K562 (cell line): ENCODE data around the gene GAS2L2. TPM values are rescaled to one million over a fixed set of nuclear protein-coding genes. Genes with fewer than 3 reads are reported as not detected.

ENCODE experiments used
- ATAC-seq: fragments of 200-7000 bp; cut with Tn5 transposase; 3 replicates; pipeline ENCODE4 v1.9.1; 2020; ENCODE audit warnings: moderate library complexity
- BruUV-seq: library from RNA; stranded (reverse); fragments of 400-500 nt; replicated peaks from 2 replicates; lab custom pipeline; 2021; lab: Mats Ljungman, UMichigan
- CTCF ChIA-PET: fragments of 300-600 bp; formaldehyde crosslinking; extraction: SDS; loops from one replicate; lab custom pipeline; 2021; ENCODE audit warnings: low intra/inter-chr PET ratio; lab: Yijun Ruan, JAX
- POLR2A ChIA-PET: fragments of 300-600, 350-650 bp; sonication (Branson Sonifier 250); formaldehyde crosslinking; extraction: SDS; loops from one replicate; lab custom pipeline; 2021; ENCODE audit warnings: antibody characterized with exemption, inconsistent platforms; lab: Yijun Ruan, JAX
- DNase-seq, 4 experiments: peaks; one replicate each; pipeline versions ENCODE4 v3.0.0 to v3.0.0-alpha.2; 2011 to 2018; ENCODE audit warnings: low spot score in 3 of 4, mixed read lengths in 3 of 4; ENCODE audit errors: extremely low read depth in 1 of 4
- FAIRE-seq: peaks from 2 replicates; lab custom pipeline; 2011; peaks lifted over from hg19 to GRCh38; lab: Jason Lieb, UNC
- H2AFZ ChIP-seq: 2 replicates; pipeline ENCODE4 v1.6.0; 2011; ENCODE audit warnings: low read depth, low read length, control low read depth, inconsistent platforms
- H3K27ac ChIP-seq: fragments of 200-600 bp; 3 replicates; pipeline ENCODE4 v1.8.0; 2011; ENCODE audit warnings: low read depth, mild to moderate bottlenecking, control low read depth, inconsistent platforms, low read length, moderate library complexity, mixed read lengths; ENCODE audit errors: extremely low read depth
- H3K27me3 ChIP-seq, 2 experiments: fragments of 300-600 bp in 1 of 2; 2 replicates in 1 of 2; 3 replicates in 1 of 2; pipeline versions ENCODE4 v1.6.0 to v1.8.0; 2011; ENCODE audit warnings: inconsistent platforms in 2 of 2, low read length in 2 of 2, mild to moderate bottlenecking in 1 of 2, mixed read lengths in 1 of 2, moderate library complexity in 1 of 2; ENCODE audit not compliant: control insufficient read depth in 2 of 2, insufficient read depth in 2 of 2
- H3K36me3 ChIP-seq: fragments of 300-600 bp; 3 replicates; pipeline ENCODE4 v1.8.0; 2011; ENCODE audit warnings: mild to moderate bottlenecking, low read length, inconsistent platforms; ENCODE audit not compliant: control insufficient read depth, insufficient read depth
- H3K4me1 ChIP-seq, 2 experiments: fragments of 200-600 bp in 1 of 2; replicated peaks in 1 of 2; 2 replicates in 1 of 2; 3 replicates in 1 of 2; pipeline versions ENCODE4 v1.5.1 to v1.8.0; 2011; ENCODE audit warnings: inconsistent platforms in 2 of 2, low read length in 2 of 2, mild to moderate bottlenecking in 1 of 2, mixed read lengths in 1 of 2, moderate library complexity in 1 of 2; ENCODE audit not compliant: control insufficient read depth in 2 of 2, insufficient read depth in 2 of 2
- H3K4me2 ChIP-seq: 2 replicates; pipeline ENCODE4 v1.6.1; 2011; ENCODE audit warnings: low read length, control low read depth, inconsistent platforms, mixed read lengths; ENCODE audit not compliant: insufficient read depth
- H3K4me3 ChIP-seq: fragments of 200-600 bp; sonication (generic), shearing (Covaris generic); 2 replicates; pipeline ENCODE4 v1.5.1; 2016; ENCODE audit warnings: control low read depth, inconsistent platforms
- H3K79me2 ChIP-seq: fragments of 200-600 bp; 3 replicates; pipeline ENCODE4 v1.8.0; 2011; ENCODE audit warnings: low read length, inconsistent platforms; ENCODE audit not compliant: control insufficient read depth, insufficient read depth
- H3K9ac ChIP-seq, 2 experiments: 2 replicates each; pipeline versions ENCODE4 v1.6.0 to v1.6.1; 2011; ENCODE audit warnings: low read depth in 2 of 2, low read length in 2 of 2, control low read depth in 1 of 2, inconsistent platforms in 1 of 2, mild to moderate bottlenecking in 1 of 2, mixed read lengths in 1 of 2; ENCODE audit not compliant: insufficient read depth in 1 of 2
- H3K9me1 ChIP-seq: one replicate; pipeline ENCODE4 v1.6.0; 2011; ENCODE audit warnings: inconsistent platforms, mild to moderate bottlenecking, low read length, moderate library complexity; ENCODE audit not compliant: control insufficient read depth, insufficient read depth
- H3K9me3 ChIP-seq: replicated peaks from 2 replicates; pipeline ENCODE4 v1.5.1; 2011; ENCODE audit warnings: low read depth, low read length, inconsistent platforms; ENCODE audit not compliant: control insufficient read depth, insufficient read depth
- H4K20me1 ChIP-seq: replicated peaks from 2 replicates; pipeline ENCODE4 v1.6.1; 2011; ENCODE audit warnings: low read length, inconsistent platforms, mixed read lengths; ENCODE audit not compliant: control insufficient read depth, insufficient read depth
- CHD2 ChIP-seq: IDR thresholded peaks from 2 replicates; pipeline ENCODE4 v1.6.1; 2011; ENCODE audit warnings: low read depth, low read length
- CREB1 ChIP-seq, 2 experiments: sonication (generic) in 1 of 2; formaldehyde crosslinking in 1 of 2; IDR thresholded peaks; 2 replicates each; pipeline versions ENCODE4 v1.6.1 to v1.8.0; 2012 to 2022; ENCODE audit warnings: inconsistent platforms in 1 of 2, mild to moderate bottlenecking in 1 of 2, missing genetic modification reagents in 1 of 2, moderate library complexity in 1 of 2
- CSDE1 ChIP-seq, 2 experiments: fragments of 450-650 bp; IDR thresholded peaks; 2 replicates each; pipeline ENCODE4 v1.6.1; 2016; ENCODE audit warnings: mild to moderate bottlenecking in 1 of 2
- CTCF ChIP-seq, 3 experiments: IDR thresholded peaks in 2 of 3; conservative IDR thresholded peaks in 1 of 3; 2 replicates each; pipeline ENCODE4 v1.5.1; 2011 to 2012; ENCODE audit warnings: low read length in 3 of 3, mild to moderate bottlenecking in 3 of 3, control low read depth in 2 of 3, improper control_type of control experiment in 1 of 3, inconsistent platforms in 1 of 3, low read depth in 1 of 3, mixed read lengths in 1 of 3, moderate library complexity in 1 of 3; ENCODE audit not compliant: insufficient read depth in 2 of 3
- CXXC5 ChIP-seq: fragments of 250-450 bp; sonication (Bioruptor Pico); IDR thresholded peaks from 2 replicates; pipeline ENCODE4 v1.8.0; 2022; ENCODE audit warnings: inconsistent platforms, mild to moderate bottlenecking, moderate library complexity
- HMGN3 ChIP-seq: IDR thresholded peaks from 2 replicates; pipeline ENCODE4 v1.6.1; 2011; ENCODE audit warnings: borderline replicate concordance, low read depth, mild to moderate bottlenecking, mixed read lengths, low read length; ENCODE audit not compliant: insufficient read length; ENCODE audit errors: extremely low read depth
- MED1 ChIP-seq: sonication (generic); formaldehyde crosslinking; IDR thresholded peaks from 2 replicates; pipeline ENCODE4 v1.8.1; 2023; ENCODE audit warnings: missing genetic modification reagents, borderline replicate concordance
- NCOA1 ChIP-seq: fragments of 450-650 bp; IDR thresholded peaks from 2 replicates; pipeline ENCODE4 v1.6.1; 2016; ENCODE audit warnings: low read depth
- NFYB ChIP-seq: IDR thresholded peaks from 2 replicates; pipeline ENCODE4 v1.6.1; 2011; ENCODE audit warnings: mild to moderate bottlenecking, moderate library complexity; ENCODE audit not compliant: insufficient read length; ENCODE audit errors: extremely low read depth
- NR1H2 ChIP-seq: sonication (generic); formaldehyde crosslinking; IDR thresholded peaks from 2 replicates; pipeline ENCODE4 v1.4.0; 2020; ENCODE audit warnings: mild to moderate bottlenecking, missing genetic modification reagents
- NRF1 ChIP-seq, 2 experiments: fragments of 450-650 bp; IDR thresholded peaks in 1 of 2; conservative IDR thresholded peaks in 1 of 2; 2 replicates each; pipeline ENCODE4 v1.6.1; 2014; ENCODE audit warnings: mild to moderate bottlenecking in 2 of 2
- RFX1 ChIP-seq: fragments of 450-650 bp; IDR thresholded peaks from 2 replicates; pipeline ENCODE4 v1.6.1; 2016; ENCODE audit warnings: mild to moderate bottlenecking, moderate library complexity
- STAT5B ChIP-seq: fragments of 250-450 bp; sonication (Bioruptor Pico); IDR thresholded peaks from 2 replicates; pipeline ENCODE4 v1.8.0; 2021; ENCODE audit warnings: mild to moderate bottlenecking, inconsistent platforms
- ZBTB1 ChIP-seq: sonication (generic); formaldehyde crosslinking; IDR thresholded peaks from 2 replicates; pipeline ENCODE4 v1.8.1; 2023; ENCODE audit warnings: missing genetic modification reagents, low read depth, mild to moderate bottlenecking, borderline replicate concordance
- ZBTB34 ChIP-seq: fragments of 250-450 bp; sonication (Bioruptor Pico); IDR thresholded peaks from 2 replicates; pipeline ENCODE4 v1.8.0; 2021; ENCODE audit warnings: mild to moderate bottlenecking, moderate library complexity
- ZFP91 ChIP-seq: sonication (generic); formaldehyde crosslinking; IDR thresholded peaks from 2 replicates; pipeline ENCODE4 v1.8.0; 2022; ENCODE audit warnings: mild to moderate bottlenecking, missing genetic modification reagents
- ZNF79 ChIP-seq: fragments of 250-450 bp; sonication (Bioruptor Pico); IDR thresholded peaks from 2 replicates; pipeline ENCODE4 v1.4.0; 2020; ENCODE audit warnings: low read depth, mild to moderate bottlenecking, moderate library complexity
- WGBS: fragments of 100-300 bp; shearing (Covaris generic); methylation state at CpG from one replicate; pipeline ENCODE4 v1.1.6; 2016; ENCODE audit warnings: low coverage, mixed read lengths; ENCODE audit not compliant: insufficient coverage; ENCODE audit errors: missing lambda C conversion rate; 5-methylcytosine and 5-hydroxymethylcytosine counted together
- in situ Hi-C: fragments of 300-500 bp; cut with MboI; formaldehyde crosslinking; loops from 4 replicates; pipeline ENCODE4 v1.15.0; 2018; ENCODE audit warnings: inconsistent platforms, mixed read lengths
- intact Hi-C: fragments of 100-400 bp; cut with micrococcal nuclease; formaldehyde crosslinking; loops from 2 replicates; pipeline ENCODE4 v1.14.2; 2022
- polyA plus RNA-seq, 8 experiments: library from polyadenylated mRNA; depleted of rRNA in 4 of 8; stranded (reverse) in 5 of 8; unstranded in 3 of 8; fragments of >200 nt; fragmentation: Nextera tagmentation in 2 of 8; fragmentation: Illumina TruSeq in 1 of 8; extraction: Ambion mirVana in 2 of 8; extraction: Trizol in 1 of 8; gene quantifications; 2 replicates each; pipeline versions ENCODE4 v1.2.1 to v1.2.3, GENCODE V29; 2011 to 2014; ENCODE audit warnings: inconsistent platforms in 1 of 8, missing spikeins in 1 of 8
- total RNA-seq, 7 experiments: library from RNA; depleted of rRNA in 6 of 7; stranded (reverse); fragments of >200 nt in 6 of 7; fragmentation: Illumina TruSeq in 2 of 7; extraction: Trizol in 2 of 7; gene quantifications; 2 replicates each; pipeline versions ENCODE4 v1.2.1 to v1.2.3, GENCODE V29; 2011 to 2021; ENCODE audit warnings: low replicate concordance in 1 of 7

The GAS2L2 gene
- total and polyA plus RNA-seq, 9 of the 15 experiments (the other 6 are each of a cell fraction or from before 2014, with no cell fraction given) = not detected

- H3K27ac ChIP-seq = no peak overlapping the region
- H3K4me1 ChIP-seq = peaks cover 0 to 14% of the 10 kb centered on the region in 2 experiments; a peak in 4 of 5 replicates
- intact Hi-C loops (no loop called here), in situ Hi-C loops (no loop called here)
- H3K4me3 ChIP-seq = no peak overlapping the region
- peaks cover 53 to 73% of the 10 kb centered on the region in 2 experiments for H3K27me3 ChIP-seq
- whole genome bisulfite sequencing = 0% methylated on average over 2 of the region's 3 CpGs
- peaks cover 4% of the 10 kb centered on the region; the same call in 1 of the 2 replicates for H4K20me1 ChIP-seq
- H3K9me1 ChIP-seq = no peaks in the 10 kb centered on the region
- no peaks in the 10 kb centered on the region for H3K79me2 ChIP-seq
- ATAC-seq (no peak), DNase-seq (peak in 1 of 4 experiments; percentile 4), FAIRE-seq (no peak)
- no peak overlapping the region for H3K9ac ChIP-seq
- ChIA-PET CTCF (no interaction called here), POLR2A (interaction anchor here (0.7 kb wide), 1 partner anchor 71 kb away, joined by 3 read pairs; no protein-coding TSS in a partner anchor)
- TF ChIP-seq CREB1 (IDR thresholded peaks at IDR 0.05) (no peak), CREB1 (CRISPR knock-in tag; IDR thresholded peaks at IDR 0.05) (no peak), MED1 (CRISPR knock-in tag) (no peak), RFX1 (no peak), NCOA1 (no peak), NFYB (no peak), CHD2 (no peak), ZBTB1 (CRISPR knock-in tag) (no peak), NRF1 (conservative IDR thresholded peaks at IDR 0.05 in 1 of 2, IDR thresholded peaks at IDR 0.05 in 1 of 2) (no peak), HMGN3 (no peak), NR1H2 (no peak), CSDE1 (IDR thresholded peaks at IDR 0.05) (no peak), CXXC5 (CRISPR knock-in tag) (no peak), ZNF79 (CRISPR knock-in tag) (no peak), ZBTB34 (CRISPR knock-in tag) (no peak), CTCF (IDR thresholded peaks at IDR 0.05 in 2 of 3, conservative IDR thresholded peaks at IDR 0.05 in 1 of 3; ENCODE audit: insufficient read depth in 2 of 3, low read depth in 1 of 3, low read length in 3 of 3) (no peak), STAT5B (CRISPR knock-in tag) (no peak), ZFP91 (CRISPR knock-in tag) (no peak)
- no TSS peak for BruUV-seq
- H2AFZ ChIP-seq = no peak overlapping the region
- H3K4me2 ChIP-seq = no peak overlapping the region
- H3K36me3 ChIP-seq = no peaks in the 10 kb centered on the region
- no peaks in the 10 kb centered on the region for H3K9me3 ChIP-seq
Observed at GRCh38 chr17:35793257-35793656, 40.2 kb upstream of the GAS2L2 start.
